Calu3 (cell line): ENCODE measurements around the gene ZNF579. TPM values are rescaled to one million over a fixed set of nuclear protein-coding genes. Genes with fewer than 3 reads are reported as not detected.

Source experiments
- BruUV-seq: library from RNA; stranded (reverse); fragments of 400-500 nt; replicated peaks from 2 replicates; lab custom pipeline; 2021; lab: Mats Ljungman, UMichigan
- CTCF ChIA-PET: fragments of 300-600 bp; sonication (Branson Sonifier 250); formaldehyde crosslinking; loops from one replicate; lab custom pipeline; 2022; ENCODE audit warnings: antibody characterized with exemption; lab: Charles Lee
- DNase-seq: peaks from one replicate; pipeline ENCODE4 v3.0.0; 2022
- H3K27ac Mint-ChIP-seq: one replicate; pipeline ENCODE4 v1.8.0; 2022; ENCODE audit warnings: mixed read lengths; ENCODE audit not compliant: unreplicated experiment
- H3K27me3 Mint-ChIP-seq: one replicate; pipeline ENCODE4 v1.8.0; 2022; ENCODE audit warnings: mixed read lengths; ENCODE audit not compliant: unreplicated experiment
- H3K36me3 Mint-ChIP-seq: one replicate; pipeline ENCODE4 v1.8.0; 2022; ENCODE audit warnings: mild to moderate bottlenecking, moderate library complexity, mixed read lengths; ENCODE audit not compliant: insufficient read depth, unreplicated experiment
- H3K4me1 Mint-ChIP-seq: one replicate; pipeline ENCODE4 v1.8.0; 2022; ENCODE audit warnings: mild to moderate bottlenecking, low read depth, mixed read lengths; ENCODE audit not compliant: unreplicated experiment
- H3K4me3 Mint-ChIP-seq: one replicate; pipeline ENCODE4 v1.8.0; 2022; ENCODE audit warnings: mild to moderate bottlenecking, low read depth, moderate library complexity, mixed read lengths; ENCODE audit not compliant: unreplicated experiment
- H3K9me3 Mint-ChIP-seq: one replicate; pipeline ENCODE4 v1.8.0; 2022; ENCODE audit warnings: low read depth, mixed read lengths; ENCODE audit not compliant: unreplicated experiment
- intact Hi-C: fragments of 100-400 bp; cut with micrococcal nuclease; formaldehyde crosslinking; loops from one replicate; pipeline ENCODE4 v1.10.0; 2022; ENCODE audit not compliant: unreplicated experiment
- total RNA-seq: library from RNA; stranded (reverse); gene quantifications from 2 replicates; pipeline ENCODE4 v1.2.3, GENCODE V29; 2022
- TF ChIP-seq, protein P1 (sequence below): fragments of 200-600 bp; IDR thresholded peaks from one replicate; pipeline ENCODE4 v1.8.0; 2022; ENCODE audit warnings: antibody characterized with exemption; ENCODE audit not compliant: unreplicated experiment

The ZNF579 gene
- total RNA-seq, 1 experiment from 2014 or later = 29.8 TPM

DNA sequence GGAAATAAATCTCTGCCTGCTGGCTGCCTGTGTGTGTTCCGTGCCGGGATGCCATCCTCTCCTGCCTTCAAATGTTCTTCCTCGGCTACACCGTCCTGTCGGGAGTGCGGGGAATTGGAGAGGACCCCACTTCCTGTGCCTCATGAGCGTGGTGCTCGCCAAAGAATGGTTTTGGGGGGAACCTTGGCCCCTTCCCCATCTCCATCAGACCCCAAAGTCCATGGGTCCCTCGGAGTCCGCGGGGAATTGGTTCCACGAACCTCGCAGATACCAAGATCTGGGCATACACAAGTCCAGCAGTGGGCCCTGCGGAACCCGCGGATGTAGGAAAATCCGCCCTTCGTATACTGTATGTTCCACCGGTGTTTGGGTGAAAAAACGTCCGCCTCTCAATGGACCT lies 22.5 kb upstream of the ZNF579 start:
- peaks cover 85% of the 10 kb centered on the region for H3K36me3 Mint-ChIP-seq
- H3K4me1 Mint-ChIP-seq = peaks cover 40% of the 10 kb centered on the region
- TF ChIP-seq, protein P1, sequence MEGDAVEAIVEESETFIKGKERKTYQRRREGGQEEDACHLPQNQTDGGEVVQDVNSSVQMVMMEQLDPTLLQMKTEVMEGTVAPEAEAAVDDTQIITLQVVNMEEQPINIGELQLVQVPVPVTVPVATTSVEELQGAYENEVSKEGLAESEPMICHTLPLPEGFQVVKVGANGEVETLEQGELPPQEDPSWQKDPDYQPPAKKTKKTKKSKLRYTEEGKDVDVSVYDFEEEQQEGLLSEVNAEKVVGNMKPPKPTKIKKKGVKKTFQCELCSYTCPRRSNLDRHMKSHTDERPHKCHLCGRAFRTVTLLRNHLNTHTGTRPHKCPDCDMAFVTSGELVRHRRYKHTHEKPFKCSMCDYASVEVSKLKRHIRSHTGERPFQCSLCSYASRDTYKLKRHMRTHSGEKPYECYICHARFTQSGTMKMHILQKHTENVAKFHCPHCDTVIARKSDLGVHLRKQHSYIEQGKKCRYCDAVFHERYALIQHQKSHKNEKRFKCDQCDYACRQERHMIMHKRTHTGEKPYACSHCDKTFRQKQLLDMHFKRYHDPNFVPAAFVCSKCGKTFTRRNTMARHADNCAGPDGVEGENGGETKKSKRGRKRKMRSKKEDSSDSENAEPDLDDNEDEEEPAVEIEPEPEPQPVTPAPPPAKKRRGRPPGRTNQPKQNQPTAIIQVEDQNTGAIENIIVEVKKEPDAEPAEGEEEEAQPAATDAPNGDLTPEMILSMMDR = no peak
- no peak overlapping the region for H3K4me3 Mint-ChIP-seq
- no peaks in the 10 kb centered on the region for H3K9me3 Mint-ChIP-seq
- CTCF ChIA-PET = no interaction called here
- no TSS peak for BruUV-seq
- intact Hi-C loops = no loop called here
- no peaks in the 10 kb centered on the region for H3K27me3 Mint-ChIP-seq
- DNase-seq = no peak
- H3K27ac Mint-ChIP-seq = no peak overlapping the region

DNA sequence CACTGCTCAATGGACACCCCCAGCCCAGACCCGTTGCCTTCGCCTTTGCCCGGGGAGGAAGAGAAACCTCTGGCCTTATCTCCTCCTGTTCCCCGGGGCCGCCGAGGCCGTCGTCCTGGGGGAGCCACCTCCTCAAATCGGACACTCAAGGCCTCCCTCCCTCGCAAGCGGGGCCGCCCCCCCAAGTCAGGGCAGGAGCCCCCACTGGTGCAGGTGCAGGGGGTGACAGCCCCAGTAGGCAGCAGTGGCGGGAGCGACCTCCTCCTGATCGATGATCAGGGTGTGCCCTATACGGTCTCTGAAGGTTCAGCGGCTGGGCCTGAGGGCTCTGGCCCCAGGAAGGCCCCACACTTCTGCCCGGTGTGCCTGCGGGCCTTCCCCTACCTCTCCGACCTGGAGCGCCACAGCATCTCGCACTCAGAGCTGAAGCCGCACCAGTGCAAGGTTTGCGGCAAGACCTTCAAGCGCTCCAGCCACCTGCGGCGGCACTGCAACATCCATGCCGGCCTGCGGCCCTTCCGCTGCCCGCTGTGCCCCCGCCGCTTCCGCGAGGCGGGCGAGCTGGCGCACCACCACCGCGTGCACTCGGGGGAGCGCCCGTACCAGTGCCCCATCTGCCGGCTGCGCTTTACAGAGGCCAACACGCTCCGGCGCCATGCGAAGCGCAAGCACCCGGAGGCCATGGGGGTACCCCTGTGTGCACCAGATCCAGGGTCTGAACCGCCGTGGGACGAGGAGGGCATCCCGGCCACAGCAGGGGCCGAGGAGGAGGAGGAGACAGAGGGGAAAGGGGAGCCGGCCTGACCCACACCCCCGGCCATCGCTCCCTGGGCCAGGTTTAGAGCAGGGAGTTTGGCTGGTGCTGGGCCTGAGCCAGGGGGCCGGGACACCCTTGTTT lies 21.7 kb upstream of the ZNF579 start:
- H3K36me3 Mint-ChIP-seq = peaks cover 93% of the 10 kb centered on the region

DNA sequence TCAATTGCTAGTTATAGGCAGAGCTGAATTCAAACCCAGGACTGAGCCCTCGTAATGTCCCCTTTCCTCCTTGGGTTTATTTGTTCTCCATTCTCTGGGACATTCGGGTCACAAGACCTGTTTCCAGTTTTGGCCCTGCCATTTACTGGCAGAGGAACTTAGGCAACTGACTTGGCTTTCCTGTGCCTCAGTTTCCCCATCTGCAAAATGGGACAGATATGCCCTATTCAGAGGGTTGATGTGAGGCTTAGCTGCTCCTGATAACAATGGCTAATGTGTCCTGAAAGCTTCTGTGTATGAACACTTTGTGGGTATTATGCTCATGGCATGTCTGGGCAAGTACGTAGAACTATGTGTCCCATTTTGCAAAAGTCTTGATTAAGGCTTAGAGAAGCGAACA lies 20.4 kb upstream of the ZNF579 start:
- intact Hi-C loops = no loop called here
- CTCF ChIA-PET = interaction anchor here (0.7 kb wide), 1 partner anchor 23 kb away, joined by 3 read pairs; the partner anchor contains the start of gene ZNF784

More for the DNA sequence above, 21.7 kb upstream of the ZNF579 start:
- BruUV-seq = no TSS peak
- intact Hi-C loops = no loop called here
- TF ChIP-seq, protein P1 = no peak
- Mint-ChIP-seq H3K27me3 (no peaks in the 10 kb centered on the region), H3K27ac (no peak overlapping the region), H3K9me3 (no peaks in the 10 kb centered on the region), H3K4me1 (peaks cover 35% of the 10 kb centered on the region), H3K4me3 (peak overlapping the region; percentile 87)
- CTCF ChIA-PET = no interaction called here
- DNase-seq = no peak

GRCh38 chr19:55600662-55601028 lies 20.0 kb upstream of the ZNF579 start:
- no TSS peak for BruUV-seq
- CTCF ChIA-PET = interaction anchor here (0.6 to 1.0 kb wide), 4 partner anchors 24 to 1709 kb away, joined by 3 to 6 read pairs (median 4); partner anchors contain the start of gene ZNF784
- no peak for DNase-seq
- Mint-ChIP-seq H3K27ac (no peak overlapping the region), H3K4me1 (peaks cover 24% of the 10 kb centered on the region), H3K27me3 (no peaks in the 10 kb centered on the region), H3K9me3 (no peaks in the 10 kb centered on the region), H3K4me3 (peak overlapping the region; percentile 87), H3K36me3 (peaks cover 87% of the 10 kb centered on the region)
- intact Hi-C loops = no loop called here
- TF ChIP-seq, protein P1 = no peak

More for the DNA sequence above, 20.4 kb upstream of the ZNF579 start:
- Mint-ChIP-seq H3K36me3 (peaks cover 91% of the 10 kb centered on the region), H3K27me3 (no peaks in the 10 kb centered on the region), H3K27ac (no peak overlapping the region), H3K4me3 (peak overlapping the region; percentile 87), H3K4me1 (peaks cover 25% of the 10 kb centered on the region), H3K9me3 (no peaks in the 10 kb centered on the region)
- TF ChIP-seq, protein P1 = no peak
- DNase-seq = no peak
- BruUV-seq = TSS peak; percentile 50
